NCI-H446 treated with DMSO at 0.1 percent for 48 hours (cell line): ENCODE data around the gene GMDS.
"Not testable (repeated sequence)": the region's sequence is repeated elsewhere in the genome, so short reads cannot be mapped to it uniquely, and the experiment has no call there.

Experiments
- DNase-seq: peaks from one replicate; lab custom pipeline; 2025; lab: John Stamatoyannopoulos, UW

GMDS gene

DNA sequence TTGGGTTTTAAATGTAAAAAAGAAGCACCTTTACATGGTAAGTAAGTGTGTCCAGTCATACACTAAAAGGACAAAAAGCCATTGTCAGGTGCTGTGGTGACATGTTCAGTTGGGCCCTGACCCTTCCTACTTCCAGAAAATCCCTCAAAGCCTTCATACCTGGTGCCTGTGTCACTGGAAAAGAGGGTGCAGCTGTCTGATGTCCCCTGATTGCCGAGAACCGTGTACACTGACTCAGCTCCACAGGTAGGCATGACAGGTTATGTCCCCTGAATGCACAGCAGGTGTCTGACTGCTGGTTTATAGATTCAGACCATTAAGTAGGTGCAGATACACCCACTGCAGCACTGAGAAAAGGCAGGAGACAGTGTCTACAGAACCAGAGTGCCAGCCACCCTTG is 536.6 kb downstream of the GMDS start:
- DNase-seq, result no peak

DNA sequence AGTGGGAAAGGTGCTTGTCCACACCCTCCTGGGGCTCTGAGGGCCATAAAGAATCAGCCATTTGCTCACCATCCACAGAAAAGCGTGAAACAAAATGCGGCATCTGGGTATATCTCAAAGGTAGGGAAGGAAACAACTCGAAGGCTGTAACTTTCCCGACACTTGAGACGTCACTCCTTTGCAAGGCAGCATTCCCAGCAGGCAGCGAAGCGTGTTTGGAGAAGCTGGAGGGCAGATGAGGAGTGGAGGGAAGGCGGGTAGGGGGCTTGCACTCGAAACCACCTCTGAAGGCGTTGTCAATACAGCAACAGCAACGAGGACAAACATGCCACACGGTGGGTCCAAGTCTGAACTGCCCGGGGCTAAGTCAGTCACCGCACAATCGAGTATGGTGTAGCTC is 537.3 kb downstream of the GMDS start:
- no peak for DNase-seq

- DNase-seq, result no peak
Observed at GRCh38 chr6:1705630-1706029, 539.8 kb downstream of the GMDS start.

DNA sequence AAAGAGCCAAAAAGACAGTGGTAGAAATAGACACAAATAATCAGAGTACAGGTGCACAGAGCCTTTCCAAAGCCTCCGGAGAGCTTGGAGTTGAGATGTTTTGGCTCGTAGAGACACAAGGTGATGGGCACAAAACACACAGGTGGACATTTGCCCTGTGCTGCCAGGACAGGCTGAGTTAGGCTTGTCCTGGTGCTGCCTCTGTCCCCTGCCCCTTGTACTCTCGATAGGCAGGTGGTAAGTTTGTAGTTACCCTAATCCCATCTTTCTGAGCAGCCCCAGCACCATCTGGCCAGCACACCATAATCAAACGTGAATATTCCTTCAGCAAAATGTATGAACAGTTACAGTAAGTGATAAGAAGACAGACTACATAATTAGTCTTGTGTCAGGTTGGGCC is 540.2 kb downstream of the GMDS start:
- no peak for DNase-seq

GRCh38 chr6:1704711-1705110 is 540.7 kb downstream of the GMDS start:
- DNase-seq, result no peak

- DNase-seq, result no peak
Observed at GRCh38 chr6:1703923-1704322, 541.5 kb downstream of the GMDS start.

- no peak for DNase-seq
Observed at GRCh38 chr6:1703091-1703855, 542.1 kb downstream of the GMDS start.

- no peak for DNase-seq
Observed at GRCh38 chr6:1702580-1703051, 542.8 kb downstream of the GMDS start.

DNA sequence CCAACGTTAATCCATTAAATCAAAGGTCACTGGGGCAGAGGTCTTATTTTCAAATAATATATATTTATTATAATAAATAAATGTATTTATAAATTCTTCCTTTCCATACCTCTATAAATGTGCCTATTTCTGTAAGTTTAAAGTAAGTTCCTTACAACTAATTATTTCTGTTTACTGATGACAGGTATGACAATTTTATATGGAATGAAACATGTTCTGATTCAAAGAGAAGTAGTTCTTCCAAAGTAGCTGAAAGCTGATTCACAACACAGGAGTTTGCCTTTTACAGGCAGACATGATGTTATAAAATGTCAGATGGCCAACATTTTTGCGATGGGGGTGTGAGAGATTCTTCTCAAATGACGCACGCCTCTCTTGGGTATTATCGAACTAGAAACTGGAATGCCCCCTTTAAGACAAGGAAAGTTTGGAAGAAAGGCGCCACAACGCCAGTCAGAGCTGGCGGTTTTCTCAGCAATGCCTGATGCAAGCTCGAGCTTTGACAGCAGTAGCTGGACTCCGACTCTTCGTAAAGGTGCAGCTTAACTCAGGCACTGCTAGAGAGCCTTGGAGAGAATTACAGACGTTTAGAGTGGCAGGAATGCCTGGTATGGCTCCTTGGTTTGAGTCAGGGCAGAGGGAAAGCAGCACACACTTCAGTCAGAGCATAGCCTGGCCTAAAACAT is 543.6 kb downstream of the GMDS start:
- no peak for DNase-seq

DNA sequence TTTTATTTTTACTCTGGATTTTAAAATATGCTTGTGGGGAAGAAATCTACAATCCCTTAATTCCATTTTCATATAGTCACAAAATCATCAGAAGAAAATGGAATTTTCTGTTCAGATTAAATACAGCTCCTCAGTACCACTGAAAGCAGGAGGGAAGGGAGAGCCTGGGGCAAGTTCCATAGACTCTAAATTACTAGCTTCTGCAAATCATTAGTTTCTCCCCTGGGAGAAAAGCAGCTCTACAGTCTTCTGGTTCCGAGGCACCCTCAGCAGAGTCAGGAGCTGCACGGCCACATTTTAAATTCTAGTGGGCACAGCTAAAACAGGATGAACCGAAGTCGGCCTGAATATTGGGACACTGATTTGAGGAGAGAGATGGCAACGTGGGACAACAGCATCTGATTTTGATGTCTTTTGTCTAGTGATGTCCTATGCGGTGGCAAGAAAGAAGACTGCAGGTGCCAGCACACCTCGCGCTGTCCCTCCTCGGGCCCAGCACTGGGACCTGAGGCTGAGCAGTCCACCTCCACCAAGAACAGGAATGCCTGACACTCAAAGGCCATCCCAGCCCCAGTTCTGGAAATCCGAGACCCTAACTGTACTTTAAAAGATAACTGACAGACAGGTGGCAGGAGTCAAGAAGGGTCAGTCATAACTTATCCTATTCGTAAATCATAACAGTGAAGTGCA is 545.0 kb downstream of the GMDS start:
- DNase-seq, result no peak

DNA sequence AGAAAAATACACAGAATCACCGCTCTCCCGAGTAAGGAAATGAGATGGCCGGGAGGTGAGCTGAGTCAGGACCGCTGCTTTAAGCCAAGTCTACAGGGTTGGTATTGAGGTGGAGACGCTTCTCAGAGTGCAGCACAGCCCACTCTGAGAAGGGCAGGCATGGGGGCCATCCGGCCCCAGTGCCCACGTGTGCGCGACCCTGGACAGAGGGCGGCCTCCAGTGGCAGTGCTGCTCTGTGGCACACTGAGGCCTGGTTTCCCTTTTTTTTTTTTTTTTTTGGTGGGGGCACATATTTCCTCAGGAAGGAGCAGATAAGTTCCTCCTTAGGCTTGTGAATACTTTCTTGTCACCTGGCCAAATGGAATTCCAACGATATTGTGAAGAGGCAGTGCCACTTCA is 546.9 kb downstream of the GMDS start:
- DNase-seq, result no peak

GRCh38 chr6:1697688-1698351 is 547.6 kb downstream of the GMDS start:
- no peak for DNase-seq

DNA sequence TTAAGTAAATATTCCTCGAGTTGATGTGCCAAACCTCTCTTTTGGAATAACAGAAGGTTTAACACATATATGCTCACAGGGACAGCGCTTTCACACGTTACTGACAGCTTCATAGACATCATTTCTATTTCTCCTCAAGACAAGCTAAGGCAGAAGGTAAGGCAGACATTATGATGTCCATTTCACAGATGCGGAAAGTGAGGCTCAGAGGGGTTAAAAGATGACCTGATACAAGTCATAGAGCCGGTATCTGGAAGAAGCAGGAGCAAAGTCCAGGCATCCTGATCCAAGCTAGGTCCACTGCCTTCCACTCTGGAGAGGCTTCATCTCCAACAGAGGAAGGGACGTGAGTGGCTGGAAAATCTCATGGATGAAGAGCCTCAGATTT is 548.9 kb downstream of the GMDS start:
- no peak for DNase-seq

- DNase-seq, result no peak
Observed at GRCh38 chr6:1695546-1696462, 549.6 kb downstream of the GMDS start.

- not testable (repeated sequence) for DNase-seq
Observed at GRCh38 chr6:1691828-1692227, 553.6 kb downstream of the GMDS start.

GRCh38 chr6:1690656-1691055 is 554.7 kb downstream of the GMDS start:
- DNase-seq, result not testable (repeated sequence)

- DNase-seq, result no peak
Observed at GRCh38 chr6:1689141-1689540, 556.3 kb downstream of the GMDS start.

- no peak for DNase-seq
Observed at GRCh38 chr6:1688396-1688795, 557.0 kb downstream of the GMDS start.

DNA sequence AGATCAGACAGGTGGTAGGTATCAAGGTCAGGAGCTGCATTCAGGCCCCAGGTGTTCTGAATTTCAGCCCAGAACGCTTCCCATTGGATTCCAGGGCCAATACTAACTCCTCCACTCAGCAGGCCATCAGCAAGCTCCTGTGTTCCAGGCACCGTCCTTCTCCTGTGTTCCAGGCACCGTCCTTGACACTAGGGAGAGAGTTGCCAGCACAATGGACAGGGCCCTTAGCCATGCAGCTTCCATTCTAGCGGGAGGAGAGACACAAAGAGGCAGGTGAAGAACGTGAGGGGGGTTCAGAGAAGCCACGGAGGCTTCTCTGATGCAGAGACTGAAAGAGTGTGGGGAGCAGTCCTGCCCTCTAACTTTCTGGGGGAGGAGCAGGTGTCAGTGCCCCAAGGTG is 558.0 kb downstream of the GMDS start:
- no peak for DNase-seq

- DNase-seq, result peak; percentile 57
Observed at GRCh38 chr6:1686117-1687098, 559.0 kb downstream of the GMDS start.
